Jurkat, Clone E6-1 (cell line): ENCODE results near the gene MVD.

ENCODE experiments used
- DNase-seq: peaks from one replicate; pipeline ENCODE4 v3.0.0-alpha.2; 2011; ENCODE audit warnings: low read depth, low spot score
- H3K4me3 ChIP-seq: 2 replicates; pipeline ENCODE4 v1.5.1; 2011; ENCODE audit warnings: mild to moderate bottlenecking, low read length, control low read depth, moderate library complexity

Gene MVD

DNA sequence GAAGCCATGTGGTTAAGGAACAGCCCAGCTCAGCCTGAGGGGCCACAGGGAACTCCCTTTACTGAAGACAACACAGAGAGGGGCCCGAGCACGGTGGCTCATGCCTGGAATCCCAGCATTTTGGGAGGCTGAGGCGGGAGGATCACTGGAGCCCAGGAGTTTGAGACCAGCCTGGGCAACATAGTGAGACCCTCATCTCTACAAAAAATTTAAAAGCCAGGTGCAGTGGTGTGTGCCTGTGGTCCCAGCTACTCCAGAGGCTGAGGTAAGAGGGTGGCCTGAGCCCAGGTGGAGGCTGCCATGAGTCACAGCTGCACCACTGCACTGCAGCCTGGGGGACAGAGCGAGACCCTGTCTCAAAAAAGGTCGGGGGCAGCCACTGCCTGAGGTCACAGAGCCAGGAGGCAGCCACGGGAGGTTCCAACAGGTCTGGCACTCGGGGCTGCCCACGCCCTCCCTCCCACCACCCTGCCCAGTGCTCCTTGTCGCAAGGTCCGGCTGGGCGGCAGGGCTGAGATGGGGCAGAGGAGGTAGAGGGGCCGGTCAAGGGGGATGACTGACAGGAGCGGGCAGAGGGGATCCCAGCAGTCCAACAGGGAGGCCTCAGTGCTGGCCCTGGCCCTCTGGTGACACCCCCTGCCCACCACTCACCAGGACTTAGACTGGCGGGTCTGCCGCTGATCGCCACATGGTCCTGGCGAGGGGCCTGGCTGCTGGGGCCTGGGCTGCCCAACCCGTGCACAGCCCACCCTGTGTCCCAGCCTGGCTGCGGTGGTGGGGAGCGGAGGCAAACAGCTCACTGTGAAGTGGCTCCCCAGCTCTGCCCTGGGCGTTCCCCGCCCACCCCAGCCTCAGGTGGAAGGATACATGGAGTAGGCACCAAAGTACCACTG, 15.5 kb downstream of the MVD start:
- no peak overlapping the region for H3K4me3 ChIP-seq

DNA sequence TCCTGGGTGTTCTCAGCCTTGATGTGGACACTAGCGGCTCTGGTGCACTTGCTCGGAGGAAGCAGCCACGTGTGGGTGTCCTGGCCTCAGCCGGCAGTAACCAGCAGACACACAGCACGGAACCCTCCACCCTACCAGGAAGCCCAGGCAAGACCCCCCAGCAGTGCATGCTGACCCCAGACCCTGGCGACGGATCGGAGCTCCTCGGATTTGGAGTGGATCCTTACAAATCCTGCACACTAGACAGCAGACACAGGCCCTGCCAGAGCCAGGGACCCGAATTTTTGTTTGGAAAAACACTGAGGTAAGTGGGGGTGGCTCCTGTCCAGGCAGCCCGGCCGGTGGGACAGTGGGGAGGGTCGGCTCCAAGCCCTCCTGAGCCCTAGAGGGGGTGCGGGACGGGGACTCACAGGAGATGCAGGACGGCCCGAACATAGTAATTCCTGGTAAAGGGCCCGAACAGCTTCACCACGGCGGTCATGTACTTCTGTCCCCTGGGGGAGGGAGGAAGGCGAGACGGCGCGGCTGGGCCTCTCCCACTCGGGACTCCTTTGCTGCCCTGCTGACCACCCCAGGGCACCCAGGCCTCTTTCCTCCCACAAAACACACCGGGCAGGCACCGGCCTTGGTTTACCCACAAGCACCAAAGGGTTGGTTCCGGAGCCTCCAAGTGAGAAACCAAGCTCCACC, 16.4 kb downstream of the MVD start:
- no peak overlapping the region for H3K4me3 ChIP-seq
- DNase-seq, result no peak

More for the DNA sequence above, 15.5 kb downstream of the MVD start:
- no peak for DNase-seq

DNA sequence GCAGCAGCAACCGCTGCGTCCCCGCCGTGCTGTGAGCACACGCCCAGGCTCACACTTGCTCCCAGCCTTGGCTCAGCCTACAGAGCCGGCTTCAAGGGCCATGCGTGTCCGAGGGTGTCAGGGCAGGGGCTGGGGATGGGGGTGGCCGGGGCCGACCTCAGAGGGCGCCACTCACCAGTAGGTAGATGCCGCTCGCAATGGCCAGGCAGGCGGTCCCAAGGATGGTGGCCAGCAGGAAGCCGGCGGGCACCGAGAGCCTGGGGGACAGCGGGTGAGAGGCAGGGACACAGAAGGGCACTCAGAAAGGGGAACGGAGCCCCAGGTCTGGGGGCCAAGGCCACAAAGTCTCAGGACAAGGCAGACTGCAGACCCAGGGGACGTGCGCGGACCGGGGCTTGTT, 16.9 kb downstream of the MVD start:
- no peak overlapping the region for H3K4me3 ChIP-seq
- no peak for DNase-seq

DNA sequence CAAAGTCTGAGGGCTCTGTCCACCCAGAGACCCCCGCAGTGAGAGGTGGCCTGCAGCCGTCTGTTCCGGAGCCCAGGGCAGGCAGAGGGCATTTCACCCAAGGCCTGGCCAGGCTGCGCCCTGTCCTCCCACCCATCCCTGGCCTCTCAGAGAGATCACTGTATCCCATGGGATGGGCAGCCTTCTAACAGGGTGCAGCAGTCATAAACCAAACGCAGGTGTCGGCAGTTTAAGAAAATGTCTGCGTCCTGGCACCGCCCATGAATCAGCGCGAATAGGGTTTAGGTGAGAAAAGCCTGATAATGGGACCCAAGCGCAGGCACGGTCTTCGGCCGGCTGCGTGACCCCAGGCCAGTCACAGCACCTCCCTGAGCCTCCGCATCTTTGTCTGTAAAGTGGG, 17.4 kb downstream of the MVD start:
- DNase-seq, result no peak
- no peak overlapping the region for H3K4me3 ChIP-seq

DNA sequence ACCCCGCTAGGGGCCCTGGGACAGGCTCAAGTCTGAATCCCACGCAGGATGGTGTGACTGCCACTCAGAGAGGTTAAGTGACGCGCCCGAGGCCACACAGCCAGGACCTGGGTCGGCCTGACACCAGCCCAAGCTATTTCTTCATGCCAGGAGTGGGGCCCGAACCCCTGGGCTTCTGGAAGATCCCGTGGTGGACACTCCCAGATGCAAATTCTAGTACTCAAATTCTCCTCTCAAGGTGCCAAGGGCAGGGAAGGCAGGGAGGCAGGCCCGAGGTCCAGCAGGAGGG, 19.3 kb downstream of the MVD start:
- no peak overlapping the region for H3K4me3 ChIP-seq
- no peak for DNase-seq

DNA sequence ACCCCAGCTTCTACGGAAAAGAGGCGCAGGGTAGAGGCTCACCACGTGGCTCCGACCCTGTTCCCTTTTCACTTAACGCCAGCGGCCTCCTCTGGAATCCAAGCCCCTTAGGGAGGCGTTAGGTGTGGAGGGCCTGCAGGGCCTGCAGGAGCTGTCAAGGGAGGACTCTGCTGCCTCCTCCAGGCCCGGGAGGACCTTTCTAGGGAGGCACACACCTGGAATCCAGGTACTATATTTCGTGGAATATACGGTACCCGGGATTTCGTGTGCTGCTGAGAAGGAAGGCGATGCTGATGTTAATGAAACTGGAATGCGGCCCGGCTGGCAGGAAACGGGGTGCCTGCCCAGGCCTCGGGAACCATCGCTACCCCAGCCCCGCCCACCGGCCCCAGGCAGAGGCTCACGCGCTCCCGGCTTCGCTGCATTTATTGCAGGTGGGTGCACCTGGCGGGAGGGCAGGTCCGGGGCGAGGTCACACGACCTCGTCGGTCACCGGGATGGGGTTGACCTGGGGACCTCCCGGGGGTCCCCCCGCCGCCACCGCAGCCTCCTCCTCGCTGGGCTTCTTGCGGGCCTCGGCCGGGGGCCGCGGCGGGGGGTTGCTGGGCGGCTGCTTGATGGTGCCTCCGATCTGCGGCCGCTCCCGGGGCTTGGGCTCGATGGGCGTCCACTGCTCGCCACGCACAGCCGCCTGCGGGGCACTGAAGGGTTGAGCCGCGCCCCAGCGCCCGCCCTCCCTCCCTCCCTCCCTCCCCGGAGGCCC, 19.8 kb downstream of the MVD start:
- H3K4me3 ChIP-seq, result no peak overlapping the region
- no peak for DNase-seq

DNA sequence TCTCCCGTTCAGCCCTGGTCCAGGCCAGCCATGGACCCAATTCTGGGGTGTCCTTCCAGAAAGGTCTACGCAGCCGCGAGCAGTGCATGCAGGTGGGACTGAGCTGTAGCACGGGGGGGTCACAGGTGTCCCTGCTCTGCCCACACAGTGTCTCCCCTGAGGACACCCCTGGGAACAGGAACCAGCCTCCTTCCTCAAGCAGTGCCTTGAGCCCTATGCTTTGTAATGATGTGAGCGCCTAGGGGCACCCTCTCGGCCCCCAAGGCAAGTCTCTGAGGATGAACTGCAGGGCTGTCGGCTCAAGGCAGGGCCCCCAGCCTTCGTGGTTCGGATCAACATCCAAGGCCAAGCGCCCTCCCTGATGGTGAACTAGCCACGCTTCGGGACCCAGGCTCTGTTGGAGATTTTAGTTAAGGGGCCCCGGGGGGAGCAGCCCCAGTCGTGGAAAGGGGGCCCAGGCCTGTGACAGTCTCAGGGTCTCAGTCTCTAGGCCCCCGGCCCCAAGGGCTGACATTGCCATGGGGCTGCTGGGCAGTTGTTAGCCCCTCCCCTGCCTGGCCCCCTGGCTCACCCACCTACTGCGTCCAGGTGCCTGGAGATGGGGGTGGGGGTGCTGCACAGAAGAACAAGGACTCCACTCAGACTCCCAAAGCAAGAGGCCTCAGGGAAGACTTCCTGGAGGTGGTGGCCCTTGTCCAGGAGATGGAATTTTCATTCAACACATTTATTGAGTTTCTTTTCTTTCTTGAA, 22.2 kb downstream of the MVD start:
- H3K4me3 ChIP-seq, result no peak overlapping the region
- DNase-seq, result no peak

DNA sequence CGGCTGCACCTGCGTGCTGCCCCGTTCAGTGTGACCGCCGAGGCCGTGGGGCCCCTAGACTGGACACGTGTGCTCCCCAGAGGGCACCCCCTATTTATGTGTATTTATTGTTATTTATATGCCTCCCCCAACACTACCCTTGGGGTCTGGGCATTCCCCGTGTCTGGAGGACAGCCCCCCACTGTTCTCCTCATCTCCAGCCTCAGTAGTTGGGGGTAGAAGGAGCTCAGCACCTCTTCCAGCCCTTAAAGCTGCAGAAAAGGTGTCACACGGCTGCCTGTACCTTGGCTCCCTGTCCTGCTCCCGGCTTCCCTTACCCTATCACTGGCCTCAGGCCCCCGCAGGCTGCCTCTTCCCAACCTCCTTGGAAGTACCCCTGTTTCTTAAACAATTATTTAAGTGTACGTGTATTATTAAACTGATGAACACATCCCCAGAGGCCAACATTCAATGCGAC, 22.8 kb downstream of the MVD start:
- DNase-seq, result no peak
- no peak overlapping the region for H3K4me3 ChIP-seq

DNA sequence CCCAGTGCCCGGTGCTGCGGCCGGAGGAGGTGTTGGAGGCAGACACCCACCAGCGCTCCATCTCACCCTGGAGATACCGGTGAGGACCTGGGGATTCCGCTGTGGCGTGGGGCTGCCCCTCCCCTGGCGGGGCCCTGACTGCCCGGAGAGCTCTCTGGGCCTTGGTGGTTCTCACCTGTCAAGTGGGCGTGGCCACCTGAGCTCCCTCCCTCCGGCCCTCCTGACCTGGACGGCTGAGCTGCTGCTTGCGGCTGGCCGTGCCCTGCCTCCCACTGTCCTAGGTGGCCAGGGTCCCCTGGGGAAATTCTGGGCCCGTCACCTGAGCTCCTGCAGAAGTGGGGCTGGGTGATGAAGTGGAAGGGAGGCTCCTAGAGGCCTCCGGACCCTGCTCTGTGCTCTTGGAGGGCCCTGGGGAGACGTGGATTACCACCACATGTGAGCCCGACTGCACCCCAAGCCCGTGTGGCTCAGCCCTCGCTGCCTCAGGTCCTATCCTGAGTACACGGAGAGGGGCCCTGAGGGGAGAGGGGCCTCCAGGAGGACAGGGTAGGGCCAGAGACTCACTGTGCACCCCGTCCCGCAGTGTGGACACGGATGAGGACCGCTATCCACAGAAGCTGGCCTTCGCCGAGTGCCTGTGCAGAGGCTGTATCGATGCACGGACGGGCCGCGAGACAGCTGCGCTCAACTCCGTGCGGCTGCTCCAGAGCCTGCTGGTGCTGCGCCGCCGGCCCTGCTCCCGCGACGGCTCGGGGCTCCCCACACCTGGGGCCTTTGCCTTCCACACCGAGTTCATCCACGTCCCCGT, 23.5 kb downstream of the MVD start:
- H3K4me3 ChIP-seq, result no peak overlapping the region
- DNase-seq, result no peak

DNA sequence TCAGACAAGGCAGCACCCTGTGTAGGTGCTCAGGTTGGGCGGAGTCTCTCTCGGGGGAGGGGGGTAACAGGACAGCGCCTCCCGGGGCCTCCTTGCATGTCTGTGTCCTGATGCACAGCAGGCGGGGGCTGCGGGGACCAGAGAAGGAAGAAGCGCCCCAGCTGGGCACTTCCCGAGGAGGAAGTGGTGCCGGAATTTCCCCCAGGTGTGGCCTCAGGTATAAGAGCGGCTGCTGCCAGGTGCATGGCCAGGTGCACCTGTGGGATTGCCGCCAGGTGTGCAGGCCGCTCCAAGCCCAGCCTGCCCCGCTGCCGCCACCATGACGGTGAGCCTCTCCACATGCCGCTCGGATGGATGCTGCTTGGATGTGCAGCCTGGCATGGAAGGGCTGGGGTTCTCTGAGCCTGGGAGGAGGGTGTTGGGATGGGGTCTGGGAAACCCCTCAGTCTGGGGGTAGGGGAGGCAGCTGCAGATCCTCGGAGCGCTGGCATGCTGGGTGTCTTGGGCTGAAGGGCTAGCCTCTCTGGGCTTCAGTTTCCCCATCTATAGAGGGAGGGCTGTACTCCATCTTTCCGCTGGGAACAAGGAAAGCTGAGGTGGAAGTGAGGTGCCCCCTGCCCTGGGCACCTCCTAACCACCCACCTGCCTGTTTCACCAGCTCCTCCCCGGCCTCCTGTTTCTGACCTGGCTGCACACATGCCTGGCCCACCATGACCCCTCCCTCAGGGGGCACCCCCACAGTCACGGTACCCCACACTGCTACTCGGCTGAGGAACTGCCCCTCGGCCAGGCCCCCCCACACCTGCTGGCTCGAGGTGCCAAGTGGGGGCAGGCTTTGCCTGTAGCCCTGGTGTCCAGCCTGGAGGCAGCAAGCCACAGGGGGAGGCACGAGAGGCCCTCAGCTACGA, 24.3 kb downstream of the MVD start, which contains the start of gene IL17C:
TSS of gene IL17C (plus strand) at position 250 of the 908 bp plus-strand sequence. CDS start at position 320, 70 bp downstream.
- H3K4me3 ChIP-seq, result no peak within 1 kb of the TSS
- DNase-seq, result no peak

DNA sequence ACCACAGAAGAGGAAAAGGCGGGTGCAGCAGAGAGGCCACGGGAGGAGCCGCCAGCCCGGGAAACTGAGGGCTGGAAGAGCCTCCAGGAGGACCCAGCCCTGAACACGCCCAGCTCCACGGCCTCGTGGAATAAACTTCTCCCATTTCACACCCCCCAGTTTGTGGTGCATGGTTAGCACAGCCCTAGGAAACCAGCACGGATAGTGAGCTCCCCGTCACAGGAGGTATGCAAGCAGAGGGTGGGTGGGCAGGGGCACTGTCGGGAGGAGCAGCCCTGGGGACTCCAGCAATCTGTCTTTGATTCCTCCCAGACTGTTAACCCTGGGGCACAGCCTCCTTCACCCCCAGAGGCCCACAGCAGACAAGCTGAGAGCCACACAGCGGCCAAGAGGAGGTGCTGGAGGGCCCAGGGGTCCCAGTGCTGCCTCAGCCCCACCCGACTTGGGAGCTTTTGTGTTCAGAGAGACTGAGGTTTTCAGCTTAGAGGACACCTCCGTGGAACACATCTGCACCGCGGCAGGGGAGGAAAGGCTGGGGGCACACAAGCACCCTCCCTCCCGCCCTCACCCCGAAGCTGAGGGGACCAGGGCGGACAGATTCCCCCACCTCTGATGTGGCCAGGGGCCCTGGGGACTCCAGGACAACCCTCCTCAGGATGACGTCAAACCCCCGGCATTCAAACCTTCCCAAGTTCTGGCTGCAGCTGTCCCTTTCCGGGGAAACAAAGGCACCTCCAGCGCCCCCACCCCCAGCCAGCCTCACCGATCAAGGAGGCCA, 26.2 kb downstream of the MVD start:
- no peak for DNase-seq
- H3K4me3 ChIP-seq, result no peak overlapping the region

DNA sequence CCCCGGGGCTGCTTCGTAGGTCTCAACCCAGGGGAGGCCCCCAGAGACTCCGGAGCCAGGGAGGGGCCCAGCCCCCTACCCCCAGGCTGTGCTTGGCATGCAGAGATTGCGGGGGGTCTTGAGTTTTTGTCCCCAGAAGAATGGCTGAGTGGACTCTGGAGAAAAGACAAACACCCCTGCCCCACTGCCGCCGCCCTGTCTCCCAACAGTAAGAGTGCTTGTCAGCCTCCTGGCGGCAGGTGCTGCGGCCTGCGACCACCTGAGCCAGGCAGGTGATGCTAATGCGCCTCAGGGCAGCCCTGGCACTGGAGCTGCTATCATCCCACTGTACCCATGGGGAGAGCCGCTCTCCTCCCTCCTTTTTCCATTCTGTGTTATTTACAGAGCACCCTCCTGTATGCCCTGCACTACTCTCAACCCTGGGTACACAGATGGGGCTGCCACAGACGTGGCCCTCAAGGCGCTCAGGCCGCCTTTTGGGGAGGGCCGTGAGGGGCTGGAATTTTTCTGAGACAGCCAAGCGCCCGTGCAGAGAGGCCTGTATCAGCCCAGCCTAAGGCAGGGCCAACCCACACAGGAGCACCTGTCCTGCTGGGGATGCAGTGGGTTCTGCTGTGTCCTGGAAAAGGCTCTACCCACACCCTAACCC, 27.1 kb downstream of the MVD start:
- no peak overlapping the region for H3K4me3 ChIP-seq
- DNase-seq, result no peak

DNA sequence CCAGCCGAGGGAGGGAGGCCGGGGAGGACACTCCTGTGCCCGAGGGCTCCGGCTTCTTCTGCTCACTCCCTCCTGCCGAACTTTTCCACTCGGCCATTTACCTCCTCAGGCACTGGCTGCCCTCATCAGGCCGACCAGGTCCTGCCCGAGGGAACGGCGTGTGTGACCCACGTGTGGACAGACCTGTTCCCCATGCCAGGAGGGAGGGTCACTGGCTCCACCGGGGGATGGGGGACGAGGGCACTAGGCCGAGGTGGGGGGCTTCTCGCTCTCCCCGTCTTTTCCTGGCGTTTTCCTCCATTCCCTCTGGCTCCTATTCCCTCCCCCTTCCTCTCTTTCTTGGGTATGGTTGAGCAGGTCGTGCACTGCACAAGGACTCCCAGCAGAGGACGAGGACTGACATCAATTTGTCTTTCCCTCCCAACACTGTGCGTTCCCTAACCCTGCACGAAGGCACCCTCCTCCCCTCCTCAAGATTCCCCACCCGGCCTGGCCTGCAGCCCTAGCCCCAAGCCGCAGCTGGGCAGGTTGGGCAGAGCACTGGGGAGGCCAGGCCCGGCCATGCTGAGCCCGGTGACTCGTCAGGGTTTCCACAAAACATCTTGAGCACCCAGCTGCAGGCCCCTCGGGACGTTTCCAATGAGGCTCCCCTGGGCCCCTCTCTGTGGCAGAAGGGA, 27.8 kb downstream of the MVD start:
- no peak for DNase-seq
- H3K4me3 ChIP-seq, result no peak overlapping the region

DNA sequence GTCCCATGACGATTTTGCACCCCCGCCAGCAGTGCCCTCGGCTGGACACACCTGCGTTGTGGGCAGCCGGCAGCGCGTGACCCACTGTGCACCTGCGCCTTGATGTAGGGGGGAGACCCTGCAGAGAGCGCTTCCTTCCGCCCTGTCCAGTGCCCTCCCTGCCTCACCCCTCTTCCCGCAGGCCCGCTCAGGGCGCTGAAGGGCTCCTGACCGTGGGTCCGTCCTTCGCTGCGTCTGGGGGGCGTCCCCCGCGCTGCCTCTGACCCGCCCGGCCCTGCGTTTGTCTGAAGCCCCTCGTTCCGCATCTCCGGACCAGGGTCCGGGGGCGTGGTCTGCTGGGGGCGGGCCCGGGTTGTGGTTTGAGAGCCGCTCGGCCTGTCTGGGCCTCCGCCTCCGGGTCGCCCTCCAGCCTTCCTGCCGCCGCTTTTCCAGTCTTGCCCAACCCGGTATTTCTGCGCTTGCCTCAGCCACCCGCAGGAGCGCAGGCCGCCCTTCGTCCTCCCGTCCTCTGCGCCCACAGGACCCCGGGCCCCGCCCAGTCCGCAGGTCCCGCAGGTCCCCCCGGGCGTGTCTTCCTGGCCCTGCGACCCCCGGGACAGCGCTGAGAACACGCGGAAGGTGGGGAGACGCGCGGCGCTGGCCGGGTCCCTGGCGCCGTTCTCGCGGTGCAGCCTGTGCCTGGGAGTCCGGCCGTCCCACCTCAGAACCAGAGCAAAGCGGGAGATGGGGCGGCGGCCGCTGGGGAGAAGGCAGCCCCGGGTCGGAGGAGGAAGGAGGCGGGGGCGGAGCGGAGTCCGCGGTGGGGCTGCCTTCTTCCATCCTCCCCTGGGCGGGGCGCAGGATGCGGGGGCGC, 28.5 kb downstream of the MVD start:
- no peak for DNase-seq
- no peak overlapping the region for H3K4me3 ChIP-seq

DNA sequence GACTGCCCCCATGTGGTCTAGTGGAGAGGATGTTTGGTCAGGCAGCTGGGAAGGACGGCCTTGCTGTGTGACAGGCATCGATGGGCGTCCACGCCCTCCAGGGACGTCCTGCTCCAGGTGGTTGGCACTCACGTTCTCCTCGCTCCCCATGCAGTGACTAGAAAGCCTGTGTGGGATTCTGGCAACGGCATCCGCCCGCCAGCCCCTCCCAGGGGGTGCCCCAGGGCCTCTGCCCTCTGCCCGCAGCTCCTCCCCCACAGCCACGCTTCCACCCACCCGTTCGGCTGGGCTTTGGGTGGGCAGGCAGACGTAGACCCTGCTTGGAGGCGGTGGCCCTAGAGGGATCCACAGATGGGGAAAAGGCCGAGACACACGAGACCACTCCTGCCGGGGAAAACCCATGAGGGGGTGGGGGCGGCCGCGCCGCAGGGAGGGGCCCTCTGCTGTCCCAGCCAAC, 29.2 kb downstream of the MVD start:
- no peak overlapping the region for H3K4me3 ChIP-seq
- DNase-seq, result no peak
